Panc1 (cell line): ENCODE data around the gene NAPG. TPM values are rescaled to one million over a fixed set of nuclear protein-coding genes. Genes with fewer than 3 reads are reported as not detected.

Experiments
- ATAC-seq: fragments of 200-7000 bp; cut with Tn5 transposase; 2 replicates; pipeline ENCODE4 v1.9.1; 2020; ENCODE audit warnings: mild to moderate bottlenecking, moderate library complexity
- BruUV-seq: library from RNA; stranded (reverse); fragments of 400-500 nt; replicated peaks from 2 replicates; lab custom pipeline; 2021; lab: Mats Ljungman, UMichigan
- CTCF ChIA-PET: fragments of 300-600 bp; sonication (Branson Sonifier 250); formaldehyde crosslinking; loops from one replicate; lab custom pipeline; 2022; ENCODE audit warnings: antibody characterized with exemption; lab: Charles Lee
- POLR2A ChIA-PET: fragments of 300-600 bp; sonication (Branson Sonifier 250); formaldehyde crosslinking; loops from one replicate; lab custom pipeline; 2022; ENCODE audit warnings: antibody characterized with exemption; lab: Charles Lee
- DNase-seq: peaks from one replicate; pipeline ENCODE4 v3.0.0-alpha.2; 2010; ENCODE audit warnings: low read depth, low spot score
- H3K27ac ChIP-seq: 2 replicates; pipeline ENCODE4 v1.5.1; 2011; ENCODE audit warnings: mild to moderate bottlenecking, low read length, inconsistent platforms
- H3K27me3 ChIP-seq: fragments of 200-500 bp; sonication (Bioruptor generic); 2 replicates; pipeline ENCODE4 v1.6.0; 2014; ENCODE audit warnings: low read length, inconsistent platforms; ENCODE audit not compliant: control insufficient read depth, insufficient read depth
- H3K36me3 ChIP-seq: fragments of 200-500 bp; sonication (Bioruptor generic); 2 replicates; pipeline ENCODE4 v1.5.1; 2014; ENCODE audit warnings: inconsistent platforms, mild to moderate bottlenecking, low read length, moderate library complexity; ENCODE audit not compliant: control insufficient read depth, insufficient read depth
- H3K4me1 ChIP-seq: 2 replicates; pipeline ENCODE4 v1.5.1; 2011; ENCODE audit warnings: inconsistent platforms, mild to moderate bottlenecking, low read length, moderate library complexity; ENCODE audit not compliant: control insufficient read depth, insufficient read depth
- H3K4me3 ChIP-seq, 2 experiments: 2 replicates each; pipeline ENCODE4 v1.5.1; 2011 to 2012; ENCODE audit warnings: low read depth in 2 of 2, low read length in 2 of 2, mild to moderate bottlenecking in 2 of 2, inconsistent platforms in 1 of 2, moderate library complexity in 1 of 2
- H3K9me3 ChIP-seq: fragments of 200-500 bp; sonication (Bioruptor generic); 2 replicates; pipeline ENCODE4 v1.5.1; 2014; ENCODE audit warnings: low read depth, mild to moderate bottlenecking, inconsistent platforms, low read length, moderate library complexity; ENCODE audit not compliant: control insufficient read depth, insufficient read depth
- POLR2AphosphoS5 ChIP-seq: IDR thresholded peaks from 2 replicates; pipeline ENCODE4 v1.6.1; 2012; ENCODE audit warnings: mild to moderate bottlenecking, low read depth, low read length, moderate library complexity
- SIN3A ChIP-seq: IDR thresholded peaks from 2 replicates; pipeline ENCODE4 v1.6.1; 2012; ENCODE audit warnings: low read depth, mild to moderate bottlenecking, low read length, moderate library complexity, borderline replicate concordance; ENCODE audit not compliant: insufficient read depth
- TCF7L2 ChIP-seq: IDR thresholded peaks from 2 replicates; pipeline ENCODE4 v1.6.1; 2011; ENCODE audit warnings: mild to moderate bottlenecking, low read depth, low read length, inconsistent platforms
- in situ Hi-C: cut with HindIII; loops from 2 replicates; pipeline ENCODE4 v1.10.0; 2016; ENCODE audit warnings: low sequenced_read_pairs, low pct_unique_long_range_greater_than_20kb
- intact Hi-C: fragments of 100-400 bp; cut with micrococcal nuclease; formaldehyde crosslinking; loops from one replicate; pipeline ENCODE4 v1.10.0; 2022; ENCODE audit not compliant: unreplicated experiment
- total RNA-seq: library from RNA; stranded (reverse); gene quantifications from one replicate; pipeline ENCODE4 v1.2.1, GENCODE V29; 2021; ENCODE audit not compliant: unreplicated experiment
- TF ChIP-seq, protein P1 (sequence below): fragments of 450-650 bp; IDR thresholded peaks from 2 replicates; pipeline ENCODE4 v1.5.1; 2017; ENCODE audit warnings: mild to moderate bottlenecking
- TF ChIP-seq, protein P2 (sequence below), 2 experiments: IDR thresholded peaks; 2 replicates each; pipeline ENCODE4 v1.6.1; 2011 to 2012; ENCODE audit warnings: low read depth in 2 of 2, control low read depth in 1 of 2, low read length in 1 of 2, mild to moderate bottlenecking in 1 of 2, moderate library complexity in 1 of 2; ENCODE audit not compliant: insufficient read depth in 1 of 2

NAPG gene
- total RNA-seq, 1 experiment from 2014 or later = 27.8 TPM

DNA sequence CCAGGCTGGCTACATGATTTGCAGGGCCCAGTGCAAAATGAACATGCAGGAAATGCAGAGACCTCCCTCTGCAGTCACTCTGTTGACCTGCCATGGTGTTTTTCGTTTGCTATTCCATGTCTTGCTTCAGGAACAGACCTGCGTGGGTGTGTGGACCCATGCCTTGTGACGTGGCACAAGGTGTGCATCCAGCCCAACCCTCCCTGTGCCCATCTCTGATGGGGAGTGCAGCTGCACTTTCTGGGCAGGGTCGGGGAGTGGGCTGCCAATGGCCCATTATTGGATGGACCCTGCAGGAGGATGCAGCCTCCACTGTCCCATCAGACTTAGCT is 33.1 kb downstream of the NAPG start:
- no peak for ATAC-seq
- in situ Hi-C loops = no loop called here
- H3K4me1 ChIP-seq = no peaks in the 10 kb centered on the region
- no peaks in the 10 kb centered on the region for H3K27me3 ChIP-seq
- H3K27ac ChIP-seq = no peak overlapping the region
- BruUV-seq = no TSS peak
- no peaks in the 10 kb centered on the region for H3K9me3 ChIP-seq
- H3K36me3 ChIP-seq = peaks cover under 1% of the 10 kb centered on the region; the same call in 1 of the 2 replicates
- ChIA-PET POLR2A (no interaction called here), CTCF (no interaction called here)
- intact Hi-C loops = no loop called here
- no peak for DNase-seq
- no peak overlapping the region for H3K4me3 ChIP-seq
- TF ChIP-seq POLR2AphosphoS5 = no peak
- TF ChIP-seq, protein P1, sequence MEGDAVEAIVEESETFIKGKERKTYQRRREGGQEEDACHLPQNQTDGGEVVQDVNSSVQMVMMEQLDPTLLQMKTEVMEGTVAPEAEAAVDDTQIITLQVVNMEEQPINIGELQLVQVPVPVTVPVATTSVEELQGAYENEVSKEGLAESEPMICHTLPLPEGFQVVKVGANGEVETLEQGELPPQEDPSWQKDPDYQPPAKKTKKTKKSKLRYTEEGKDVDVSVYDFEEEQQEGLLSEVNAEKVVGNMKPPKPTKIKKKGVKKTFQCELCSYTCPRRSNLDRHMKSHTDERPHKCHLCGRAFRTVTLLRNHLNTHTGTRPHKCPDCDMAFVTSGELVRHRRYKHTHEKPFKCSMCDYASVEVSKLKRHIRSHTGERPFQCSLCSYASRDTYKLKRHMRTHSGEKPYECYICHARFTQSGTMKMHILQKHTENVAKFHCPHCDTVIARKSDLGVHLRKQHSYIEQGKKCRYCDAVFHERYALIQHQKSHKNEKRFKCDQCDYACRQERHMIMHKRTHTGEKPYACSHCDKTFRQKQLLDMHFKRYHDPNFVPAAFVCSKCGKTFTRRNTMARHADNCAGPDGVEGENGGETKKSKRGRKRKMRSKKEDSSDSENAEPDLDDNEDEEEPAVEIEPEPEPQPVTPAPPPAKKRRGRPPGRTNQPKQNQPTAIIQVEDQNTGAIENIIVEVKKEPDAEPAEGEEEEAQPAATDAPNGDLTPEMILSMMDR = no peak
- TF ChIP-seq, protein P2, sequence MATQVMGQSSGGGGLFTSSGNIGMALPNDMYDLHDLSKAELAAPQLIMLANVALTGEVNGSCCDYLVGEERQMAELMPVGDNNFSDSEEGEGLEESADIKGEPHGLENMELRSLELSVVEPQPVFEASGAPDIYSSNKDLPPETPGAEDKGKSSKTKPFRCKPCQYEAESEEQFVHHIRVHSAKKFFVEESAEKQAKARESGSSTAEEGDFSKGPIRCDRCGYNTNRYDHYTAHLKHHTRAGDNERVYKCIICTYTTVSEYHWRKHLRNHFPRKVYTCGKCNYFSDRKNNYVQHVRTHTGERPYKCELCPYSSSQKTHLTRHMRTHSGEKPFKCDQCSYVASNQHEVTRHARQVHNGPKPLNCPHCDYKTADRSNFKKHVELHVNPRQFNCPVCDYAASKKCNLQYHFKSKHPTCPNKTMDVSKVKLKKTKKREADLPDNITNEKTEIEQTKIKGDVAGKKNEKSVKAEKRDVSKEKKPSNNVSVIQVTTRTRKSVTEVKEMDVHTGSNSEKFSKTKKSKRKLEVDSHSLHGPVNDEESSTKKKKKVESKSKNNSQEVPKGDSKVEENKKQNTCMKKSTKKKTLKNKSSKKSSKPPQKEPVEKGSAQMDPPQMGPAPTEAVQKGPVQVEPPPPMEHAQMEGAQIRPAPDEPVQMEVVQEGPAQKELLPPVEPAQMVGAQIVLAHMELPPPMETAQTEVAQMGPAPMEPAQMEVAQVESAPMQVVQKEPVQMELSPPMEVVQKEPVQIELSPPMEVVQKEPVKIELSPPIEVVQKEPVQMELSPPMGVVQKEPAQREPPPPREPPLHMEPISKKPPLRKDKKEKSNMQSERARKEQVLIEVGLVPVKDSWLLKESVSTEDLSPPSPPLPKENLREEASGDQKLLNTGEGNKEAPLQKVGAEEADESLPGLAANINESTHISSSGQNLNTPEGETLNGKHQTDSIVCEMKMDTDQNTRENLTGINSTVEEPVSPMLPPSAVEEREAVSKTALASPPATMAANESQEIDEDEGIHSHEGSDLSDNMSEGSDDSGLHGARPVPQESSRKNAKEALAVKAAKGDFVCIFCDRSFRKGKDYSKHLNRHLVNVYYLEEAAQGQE (IDR thresholded peaks at IDR 0.05; ENCODE audit: insufficient read depth in 1 of 2, low read depth in 2 of 2, low read length in 1 of 2) = no peak
- TF ChIP-seq TCF7L2 = no peak
- no peak for TF ChIP-seq SIN3A

DNA sequence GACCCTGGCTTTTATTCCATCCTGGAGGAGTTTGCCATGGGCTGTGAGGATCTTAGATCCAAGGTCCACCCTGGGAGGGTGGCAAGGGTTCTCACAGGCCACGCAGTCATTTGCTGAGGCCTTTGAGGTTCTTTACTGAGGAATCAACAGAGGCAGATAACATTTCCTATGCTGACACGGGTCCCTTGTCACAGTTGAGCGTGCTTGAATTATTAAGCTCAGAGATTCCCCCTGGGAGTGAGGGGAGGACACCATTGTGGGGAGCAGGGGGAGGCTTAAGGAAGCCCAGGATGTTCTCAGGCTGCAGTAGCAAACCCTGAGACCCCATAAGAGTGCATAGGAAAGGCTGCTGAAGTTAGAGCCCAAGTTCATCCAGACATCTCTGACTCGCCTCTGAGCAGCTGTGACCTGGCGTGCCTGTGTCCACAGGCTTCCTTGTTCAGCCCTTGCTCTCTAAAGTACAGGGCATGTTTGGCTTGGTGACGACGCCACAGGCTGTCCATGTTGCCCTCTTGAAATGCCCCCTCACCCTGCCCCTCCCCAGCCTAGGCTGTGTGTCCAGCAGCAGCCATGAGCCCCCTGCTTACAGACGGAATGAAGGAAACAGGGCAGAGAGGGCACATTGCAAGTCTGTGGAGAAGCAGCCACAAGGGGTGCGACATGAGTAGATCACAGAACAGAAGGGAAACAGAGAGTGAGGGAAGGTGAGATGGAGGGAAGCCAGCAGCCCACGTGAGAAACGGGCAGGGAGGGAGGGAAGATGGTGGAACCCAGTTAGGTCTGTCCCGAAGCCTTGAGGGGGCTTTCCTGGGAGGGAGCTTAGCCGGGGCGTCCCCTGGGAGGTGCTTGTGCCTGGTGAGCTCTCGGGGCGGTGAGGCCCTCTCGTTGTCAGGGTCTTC is 34.0 kb downstream of the NAPG start:
- BruUV-seq = no TSS peak
- DNase-seq (no peak), ATAC-seq (peak; percentile 79)
- Histone ChIP-seq H3K36me3 (no peaks in the 10 kb centered on the region), H3K4me1 (no peaks in the 10 kb centered on the region), H3K27me3 (no peaks in the 10 kb centered on the region), H3K9me3 (no peaks in the 10 kb centered on the region), H3K27ac (no peak overlapping the region), H3K4me3 (peak overlapping the region; percentile 7 to 27; a peak in 3 of 4 replicates)
- CTCF ChIA-PET = interaction anchor here (1.2 to 1.6 kb wide), 2 partner anchors 12 to 99 kb away, joined by 3 to 4 read pairs; no protein-coding TSS in a partner anchor
- POLR2A ChIA-PET = no interaction called here
- in situ Hi-C loops (no loop called here), intact Hi-C loops (loop anchor here (10.0 kb wide), 1 partner anchor 595 kb away; no protein-coding TSS in a partner anchor)
- TF ChIP-seq TCF7L2 = no peak
- TF ChIP-seq SIN3A = no peak
- TF ChIP-seq, protein P2 (IDR thresholded peaks at IDR 0.05; ENCODE audit: insufficient read depth in 1 of 2, low read depth in 2 of 2, low read length in 1 of 2) = no peak
- TF ChIP-seq POLR2AphosphoS5 = no peak
- TF ChIP-seq, protein P1 = no peak
